Measurements from ENCODE around the gene ECE1. TPM values are rescaled to one million over a fixed set of nuclear protein-coding genes. Genes with fewer than 3 reads are reported as not detected.

The ECE1 gene
- total and polyA plus RNA-seq, 9 donors, result 37.3 to 313 (median 119) TPM

DNA sequence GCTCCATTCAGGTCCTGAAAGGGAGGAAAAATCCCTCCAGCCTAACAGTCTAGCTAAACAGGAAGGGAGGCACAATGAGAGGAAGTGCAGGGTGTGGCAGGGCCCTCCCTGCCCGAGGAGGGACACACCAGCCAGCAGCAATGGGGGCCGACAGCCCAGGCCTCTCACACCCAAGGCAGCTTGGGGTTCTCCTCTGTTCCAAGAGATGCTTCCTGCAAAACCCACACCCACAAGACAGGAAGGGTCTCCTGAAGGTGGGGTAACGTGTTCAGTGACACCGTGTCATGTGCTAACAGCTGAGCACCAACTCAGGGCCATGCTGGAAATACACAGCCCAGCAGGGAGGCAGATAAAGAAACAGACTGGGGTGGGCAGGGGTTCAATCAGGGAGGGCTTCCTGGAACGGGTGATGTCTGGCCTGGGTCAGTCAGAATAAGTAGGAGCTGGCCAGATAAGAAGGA is 10.2 kb downstream of the ECE1 start:
- Histone ChIP-seq H3K36me3 (no peaks in the 10 kb centered on the region), H3K27me3 (no peaks in the 10 kb centered on the region), H3K9me3 (no peaks in the 10 kb centered on the region), H3K4me1 (ENCODE audit: insufficient read depth) (peaks cover 30% of the 10 kb centered on the region), H3K4me3 (no peak overlapping the region), H3K27ac (peak overlapping the region; percentile 47 to 88)
- no peak for TF ChIP-seq POLR2A (IDR thresholded peaks at IDR 0.05)
- TF ChIP-seq EP300 (IDR thresholded peaks at IDR 0.05), result no peak
- TF ChIP-seq CTCF (IDR thresholded peaks at IDR 0.05), result no peak
- intact Hi-C loops (cut with DNase I), result no loop called here
- no peak for DNase-seq
- 29 to 47% (median 32%) methylated on average over 5 of the region's 5 CpGs for WGBS, 3 donors

DNA sequence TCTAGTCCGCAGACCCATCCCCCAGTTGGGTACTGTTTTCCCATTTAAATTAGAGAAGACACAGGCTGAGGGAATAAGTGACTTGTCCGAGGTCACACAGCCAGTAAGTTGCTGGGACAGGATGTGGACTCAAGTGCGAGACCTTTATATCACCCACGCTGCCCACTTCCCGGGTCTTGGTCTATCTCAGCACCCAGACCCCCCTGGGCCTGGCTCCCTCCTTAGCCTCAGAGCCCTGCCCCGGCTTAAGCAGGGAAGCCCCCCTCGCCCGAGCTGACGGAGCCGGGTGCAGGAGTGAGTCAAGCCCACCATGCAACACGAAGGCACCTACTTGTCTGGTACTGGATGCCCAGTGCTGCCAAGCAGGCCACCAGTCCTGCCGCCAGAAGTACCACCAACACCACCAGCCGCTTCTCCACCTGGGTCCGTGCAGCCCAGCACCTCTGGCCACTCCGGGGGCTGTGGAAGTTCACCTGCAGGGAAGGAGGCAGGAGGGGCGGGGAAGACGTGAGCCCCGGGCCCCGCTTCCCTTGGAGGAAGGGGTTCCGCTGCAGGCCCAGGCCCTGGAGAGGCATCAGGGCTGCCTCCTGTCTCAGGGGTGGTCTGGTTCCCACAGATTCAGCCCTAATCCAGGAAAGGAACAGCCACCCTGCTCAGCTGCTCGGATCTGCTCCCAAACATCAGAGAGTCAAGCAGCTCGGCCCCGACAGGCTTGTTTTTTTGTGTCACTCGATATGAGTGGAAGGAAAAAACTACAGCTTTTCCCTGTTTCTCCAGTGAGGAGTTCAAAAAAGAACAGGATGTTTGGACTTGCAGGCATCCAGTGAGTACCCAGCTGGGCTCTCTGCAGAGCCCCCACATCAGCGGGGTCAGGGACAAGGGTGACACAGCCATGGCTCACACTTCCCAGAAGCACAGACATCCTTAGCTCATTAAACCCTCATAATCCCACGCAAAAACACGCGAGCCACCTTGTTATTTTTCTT is 11.1 kb downstream of the ECE1 start:
- Histone ChIP-seq H3K4me1 (ENCODE audit: insufficient read depth) (peaks cover 30% of the 10 kb centered on the region), H3K36me3 (no peaks in the 10 kb centered on the region), H3K27ac (peak overlapping the region; percentile 71 to 88), H3K27me3 (no peaks in the 10 kb centered on the region), H3K9me3 (no peaks in the 10 kb centered on the region), H3K4me3 (no peak overlapping the region)
- DNase-seq, result peak in 2 of 5 donors; percentile 61 to 71
- TF ChIP-seq CTCF (IDR thresholded peaks at IDR 0.05), result no peak
- TF ChIP-seq POLR2A (IDR thresholded peaks at IDR 0.05), result no peak
- TF ChIP-seq EP300 (IDR thresholded peaks at IDR 0.05), result no peak
- 32 to 55% (median 38%) methylated on average over 27 to 28 of the region's 28 CpGs for WGBS, 3 donors
- intact Hi-C loops (cut with DNase I), result no loop called here

GRCh38 chr1:21278208-21278859 is 11.9 kb downstream of the ECE1 start:
- Histone ChIP-seq H3K4me3 (no peak overlapping the region), H3K27me3 (no peaks in the 10 kb centered on the region), H3K36me3 (no peaks in the 10 kb centered on the region), H3K27ac (peak overlapping the region; percentile 71 to 88), H3K4me1 (ENCODE audit: insufficient read depth) (peaks cover 30% of the 10 kb centered on the region), H3K9me3 (no peaks in the 10 kb centered on the region)
- TF ChIP-seq POLR2A (IDR thresholded peaks at IDR 0.05) (no peak), EP300 (IDR thresholded peaks at IDR 0.05) (no peak), CTCF (IDR thresholded peaks at IDR 0.05) (no peak)
- DNase-seq, result peak in 3 of 5 donors; percentile 59 to 70 (median 69)
- intact Hi-C loops (cut with DNase I), result no loop called here
- 26 to 40% (median 34%) methylated on average over 9 of the region's 9 CpGs for WGBS, 3 donors

- intact Hi-C loops (cut with DNase I), result no loop called here
These were observed 13.1 kb downstream of the ECE1 start for GRCh38 chr1:21277180-21277579.

More at GRCh38 chr1:21277180-21277579, 13.1 kb downstream of the ECE1 start:
- peaks cover 30% of the 10 kb centered on the region for H3K4me1 ChIP-seq (ENCODE audit: insufficient read depth)
- no peaks in the 10 kb centered on the region for H3K36me3 ChIP-seq
- peak overlapping the region in 1 of 2 donors; percentile 88 for H3K27ac ChIP-seq
- no peaks in the 10 kb centered on the region for H3K27me3 ChIP-seq
- no peak overlapping the region for H3K4me3 ChIP-seq
- peak in 4 of 5 donors; percentile 62 to 81 (median 74) for DNase-seq
- no peaks in the 10 kb centered on the region for H3K9me3 ChIP-seq
- 9 to 16% (median 15%) methylated on average over 7 of the region's 7 CpGs for WGBS, 3 donors
- no peak for TF ChIP-seq EP300 (IDR thresholded peaks at IDR 0.05)
- TF ChIP-seq CTCF (IDR thresholded peaks at IDR 0.05), result no peak
- TF ChIP-seq POLR2A (IDR thresholded peaks at IDR 0.05), result no peak

All from ovary (tissue), 9 donors.